ENCODE data around the gene C16orf46. TPM values are rescaled to one million over a fixed set of nuclear protein-coding genes. Genes with fewer than 3 reads are reported as not detected.

Gene C16orf46
- total and polyA plus RNA-seq, 4 donors = 0.08 to 1.4 (median 0.45) TPM

Small RNA genes within 50 kb of the gene (small RNA-seq; reads per million reads assigned to genes)
- gene AC092718.3 (not detected), gene RNU6-1191P (not detected)

Other genes starting within 250 kb of the C16orf46 start
- gene CMC2, start 70.4 kb downstream of the C16orf46 start, total RNA-seq = 10 to 100 TPM; 26.2 to 28.3 TPM
- 10 to 100 TPM; 56.7 to 98.4 TPM for gene CMC2, start 70.4 kb downstream of the C16orf46 start, polyA plus RNA-seq
- gene CENPN, start 70.0 kb downstream of the C16orf46 start, total RNA-seq = 10 to 100 TPM in 1 of 2 donors, 1 to 10 TPM in 1; 9.9 to 30.8 TPM
- gene CENPN, start 70.0 kb downstream of the C16orf46 start, polyA plus RNA-seq = 1 to 10 TPM; 1.8 to 5.9 TPM
- 10 to 100 TPM; 15.9 to 17.8 TPM for gene ATMIN, start 41.4 kb downstream of the C16orf46 start, total RNA-seq
- gene ATMIN, start 41.4 kb downstream of the C16orf46 start, polyA plus RNA-seq = 1 to 10 TPM; 6.8 to 8.8 TPM
- 10 to 100 TPM; 34.6 to 38.0 TPM for gene GCSH, start 19.2 kb upstream of the C16orf46 start, total RNA-seq
- gene GCSH, start 19.2 kb upstream of the C16orf46 start, polyA plus RNA-seq = 100 to 1,000 TPM in 1 of 2 donors, 10 to 100 TPM in 1; 72.0 to 132 TPM
- under 1 TPM; 0.23 to 0.50 TPM for gene BCO1, start 161.5 kb upstream of the C16orf46 start, total RNA-seq
- gene BCO1, start 161.5 kb upstream of the C16orf46 start, polyA plus RNA-seq = under 1 TPM; 0.11 to 0.35 TPM
- gene GAN, start 237.7 kb upstream of the C16orf46 start, total RNA-seq = 1 to 10 TPM; 2.3 to 5.5 TPM
- under 1 TPM; 0.33 to 0.61 TPM for gene GAN, start 237.7 kb upstream of the C16orf46 start, polyA plus RNA-seq

All from liver (tissue), 5 donors.